Ramos (cell line): ENCODE measurements around the gene TNFSF12.
"Not testable (repeated sequence)": the region's sequence is repeated elsewhere in the genome, so short reads cannot be mapped to it uniquely, and the experiment has no call there.

Source experiments
- in situ Hi-C: fragments of 300-500 bp; cut with MboI; formaldehyde crosslinking; loops from one replicate; pipeline ENCODE4 v1.14.3; 2022; ENCODE audit warnings: low sequenced_read_pairs; ENCODE audit not compliant: unreplicated experiment

The TNFSF12 gene

DNA sequence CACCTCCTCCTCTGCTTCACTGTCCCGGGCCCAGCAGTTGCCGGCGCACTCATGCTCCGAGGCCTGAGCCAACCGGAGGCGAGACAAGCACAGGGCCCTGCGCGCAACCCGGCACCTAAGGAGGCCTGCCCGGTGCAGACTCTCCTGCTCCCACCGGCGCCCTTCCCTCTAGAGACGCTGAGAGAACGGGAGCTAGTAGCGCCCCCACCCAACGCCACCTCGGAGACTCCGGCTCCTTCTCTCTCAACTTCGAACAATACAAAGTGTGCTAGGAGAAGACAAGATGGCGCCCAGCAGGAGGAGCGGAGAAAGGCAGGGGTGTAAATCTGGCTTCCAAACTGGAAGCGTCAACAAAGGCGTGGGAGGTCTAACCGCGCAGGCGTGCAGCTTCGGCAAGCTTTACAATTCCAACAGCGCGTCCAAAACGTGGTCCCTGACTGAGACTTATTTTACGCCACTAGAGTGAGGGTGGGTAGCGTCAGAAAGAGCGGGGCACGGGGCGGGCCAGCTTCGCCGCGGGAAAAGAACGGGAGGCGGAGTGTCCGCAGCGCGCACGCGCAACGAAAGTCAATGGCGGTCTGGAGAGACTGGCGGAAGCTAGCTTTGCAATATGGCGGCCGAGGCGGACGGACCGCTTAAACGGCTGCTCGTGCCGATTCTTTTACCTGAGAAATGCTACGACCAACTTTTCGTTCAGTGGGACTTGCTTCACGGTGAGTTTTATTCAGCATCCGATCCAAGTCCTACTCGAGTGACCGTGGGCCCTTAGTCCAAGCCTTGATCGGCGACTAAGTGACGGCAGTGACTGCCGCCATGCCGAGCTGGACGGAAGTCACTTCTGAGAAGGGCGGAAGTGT is 34.6 kb downstream of the TNFSF12 start, which contains the start of gene MPDU1:
Gene MPDU1 (plus strand): TSS at position 600 of the 857 bp plus-strand sequence. CDS start 11 bp downstream, at position 611.
- in situ Hi-C loops, result no loop called here

GRCh38 chr17:7586673-7587419 is 38.0 kb downstream of the TNFSF12 start:
- in situ Hi-C loops, result no loop called here

GRCh38 chr17:7587420-7588151 is 38.7 kb downstream of the TNFSF12 start:
- in situ Hi-C loops, result no loop called here

GRCh38 chr17:7588553-7589203 is 39.8 kb downstream of the TNFSF12 start:
- in situ Hi-C loops, result no loop called here

GRCh38 chr17:7589204-7589868 is 40.5 kb downstream of the TNFSF12 start:
- in situ Hi-C loops, result no loop called here

- in situ Hi-C loops, result no loop called here
Measured at GRCh38 chr17:7589891-7590691, 41.2 kb downstream of the TNFSF12 start, which contains the start of gene SOX15. SOX15 (minus strand) TSS chr17:7590094; CDS start chr17:7589676, 418 bp downstream.

GRCh38 chr17:7590743-7591142 is 41.9 kb downstream of the TNFSF12 start:
- in situ Hi-C loops, result no loop called here

GRCh38 chr17:7591596-7591995 is 42.7 kb downstream of the TNFSF12 start:
- in situ Hi-C loops, result no loop called here

DNA sequence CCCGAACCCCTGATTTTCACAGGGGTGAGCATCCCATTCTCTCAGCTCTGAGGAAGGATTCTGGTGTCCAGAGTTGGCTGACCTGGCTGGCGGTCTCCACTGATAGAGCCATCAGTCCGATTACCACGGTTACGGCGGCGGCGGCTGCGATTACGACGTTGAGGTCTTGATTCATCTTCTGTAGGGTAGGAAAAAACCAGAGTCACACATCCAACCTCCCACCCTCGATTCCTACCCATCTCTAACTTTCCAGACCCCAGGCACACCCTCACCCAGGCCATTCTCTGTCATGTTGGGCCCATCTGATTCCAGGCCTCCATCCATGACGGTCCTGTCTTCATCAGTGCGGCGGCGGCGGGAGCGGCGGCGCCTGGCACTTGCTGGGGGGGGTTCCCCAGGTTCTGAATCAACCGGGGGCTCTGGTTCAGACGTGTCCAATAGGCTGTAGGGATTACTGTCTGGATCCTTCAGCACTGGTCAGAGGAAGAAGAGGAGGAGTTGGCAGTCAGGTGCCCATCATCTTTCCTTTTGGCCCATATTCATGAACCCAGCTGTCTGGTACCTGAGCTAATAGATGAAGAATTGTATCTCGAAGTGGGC is 43.7 kb downstream of the TNFSF12 start:
- in situ Hi-C loops, result no loop called here

DNA sequence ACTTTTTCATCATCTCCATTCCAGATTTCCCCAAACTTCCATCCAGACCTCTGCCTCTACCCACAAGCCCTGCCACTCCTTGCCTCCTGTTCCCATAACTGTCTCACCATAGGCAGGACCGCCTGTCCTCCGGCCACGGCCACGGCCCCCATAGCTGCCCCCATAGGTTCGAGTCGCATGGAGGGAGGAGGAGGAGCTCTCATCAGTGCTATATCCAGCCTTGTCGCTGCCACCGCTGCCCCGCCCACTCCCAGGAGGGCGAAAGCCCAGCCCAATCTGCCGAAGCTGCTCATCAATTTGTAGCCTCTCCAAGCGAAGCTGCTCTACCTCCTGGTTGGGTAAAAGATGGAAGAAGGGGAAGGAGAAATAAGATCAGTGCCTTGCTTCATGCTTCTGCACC is 44.4 kb downstream of the TNFSF12 start:
- in situ Hi-C loops, result no loop called here

DNA sequence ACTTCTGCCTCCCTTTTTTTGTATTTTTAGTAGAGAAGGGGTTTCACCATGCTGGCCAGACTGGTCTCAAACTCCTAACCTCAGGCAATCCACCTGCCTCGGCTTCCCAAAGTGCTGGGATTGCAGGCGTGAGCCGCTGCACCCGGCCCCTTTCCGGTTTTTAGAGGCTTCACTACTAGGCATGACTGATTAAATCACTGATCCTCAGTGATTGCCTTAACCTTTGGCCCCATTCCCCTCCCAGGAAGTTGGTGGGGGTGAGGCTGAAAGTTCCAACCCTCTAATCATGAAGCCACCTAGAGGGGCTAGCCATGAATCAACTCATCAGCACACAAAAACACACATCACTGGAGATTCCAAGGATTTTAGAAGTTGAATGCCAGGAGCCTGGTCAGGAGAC is 48.7 kb downstream of the TNFSF12 start:
- in situ Hi-C loops, result not testable (repeated sequence)

GRCh38 chr17:7606280-7606679 is 57.4 kb downstream of the TNFSF12 start:
- in situ Hi-C loops, result no loop called here
